H9 (cell line): Measurements from ENCODE around the gene CXCL6. TPM values are rescaled to one million over a fixed set of nuclear protein-coding genes. Genes with fewer than 3 reads are reported as not detected.

Source experiments
- DNase-seq: peaks from one replicate; pipeline ENCODE4 v3.0.0-alpha.2; 2017
- H2AFZ ChIP-seq: one replicate; pipeline ENCODE4 v1.6.1; 2013; ENCODE audit warnings: mild to moderate bottlenecking, low read length, control low read depth, moderate library complexity
- H2AK5ac ChIP-seq: 2 replicates; pipeline ENCODE4 v1.6.1; 2013; ENCODE audit warnings: low read length, control low read depth, mixed read lengths; ENCODE audit not compliant: insufficient read length
- H2BK120ac ChIP-seq: one replicate; pipeline ENCODE4 v1.6.1; 2013; ENCODE audit warnings: low read depth, mild to moderate bottlenecking, low read length, control low read depth, inconsistent platforms; ENCODE audit not compliant: poor library complexity, severe bottlenecking
- H2BK12ac ChIP-seq: 2 replicates; pipeline ENCODE4 v1.6.1; 2013; ENCODE audit warnings: low read length, control low read depth, mixed read lengths, low read depth; ENCODE audit not compliant: insufficient read length
- H2BK15ac ChIP-seq: 2 replicates; pipeline ENCODE4 v1.6.1; 2013; ENCODE audit warnings: low read depth, low read length, control low read depth
- H2BK20ac ChIP-seq: one replicate; pipeline ENCODE4 v1.6.1; 2013; ENCODE audit warnings: low read depth, mild to moderate bottlenecking, low read length, control low read depth, inconsistent platforms; ENCODE audit not compliant: poor library complexity, severe bottlenecking
- H2BK5ac ChIP-seq: 2 replicates; pipeline ENCODE4 v1.6.1; 2013; ENCODE audit warnings: low read length, control low read depth, mixed read lengths; ENCODE audit not compliant: insufficient read length
- H3K14ac ChIP-seq: 2 replicates; pipeline ENCODE4 v1.6.1; 2013; ENCODE audit warnings: low read length, control low read depth; ENCODE audit not compliant: insufficient read depth
- H3K18ac ChIP-seq: 2 replicates; pipeline ENCODE4 v1.6.1; 2013; ENCODE audit warnings: low read depth, mild to moderate bottlenecking, mixed read lengths, low read length, control low read depth; ENCODE audit not compliant: insufficient read length
- H3K23ac ChIP-seq: 2 replicates; pipeline ENCODE4 v1.6.1; 2013; ENCODE audit warnings: low read length, control low read depth, mixed read lengths, low read depth; ENCODE audit not compliant: insufficient read length
- H3K23me2 ChIP-seq: 2 replicates; pipeline ENCODE4 v1.6.1; 2013; ENCODE audit warnings: low read depth, mild to moderate bottlenecking, mixed read lengths, low read length, control low read depth; ENCODE audit not compliant: insufficient read length, poor library complexity, severe bottlenecking
- H3K27ac ChIP-seq: 2 replicates; pipeline ENCODE4 v1.5.1; 2013; ENCODE audit warnings: low read length, control low read depth, mixed read lengths, low read depth; ENCODE audit not compliant: insufficient read length
- H3K27me3 ChIP-seq: 2 replicates; pipeline ENCODE4 v1.6.1; 2013; ENCODE audit warnings: low read length, control low read depth, inconsistent platforms; ENCODE audit not compliant: insufficient read depth
- H3K4ac ChIP-seq: 2 replicates; pipeline ENCODE4 v1.6.1; 2013; ENCODE audit warnings: low read depth, mild to moderate bottlenecking, control low read depth, inconsistent platforms, low read length, moderate library complexity
- H3K4me1 ChIP-seq: 2 replicates; pipeline ENCODE4 v1.6.1; 2013; ENCODE audit warnings: low read length, control low read depth, inconsistent platforms; ENCODE audit not compliant: insufficient read depth
- H3K4me2 ChIP-seq: 2 replicates; pipeline ENCODE4 v1.6.1; 2013; ENCODE audit warnings: low read length, control low read depth, mixed read lengths; ENCODE audit not compliant: insufficient read length, insufficient read depth
- H3K56ac ChIP-seq: 2 replicates; pipeline ENCODE4 v1.6.1; 2013; ENCODE audit warnings: low read depth, mild to moderate bottlenecking, mixed read lengths, low read length, control low read depth; ENCODE audit not compliant: insufficient read length
- H3K79me1 ChIP-seq: 2 replicates; pipeline ENCODE4 v1.6.1; 2013; ENCODE audit warnings: low read depth, mild to moderate bottlenecking, moderate library complexity, low read length, control low read depth, inconsistent platforms; ENCODE audit not compliant: insufficient read depth, poor library complexity, severe bottlenecking
- H3K79me2 ChIP-seq: 2 replicates; pipeline ENCODE4 v1.6.1; 2013; ENCODE audit warnings: low read length, control low read depth, inconsistent platforms; ENCODE audit not compliant: insufficient read depth
- H3K9ac ChIP-seq: 2 replicates; pipeline ENCODE4 v1.6.1; 2013; ENCODE audit warnings: low read length, control low read depth, mixed read lengths; ENCODE audit not compliant: insufficient read length; ENCODE audit errors: extremely low read depth
- H3K9me3 ChIP-seq: one replicate; pipeline ENCODE4 v1.6.1; 2013; ENCODE audit warnings: low read depth, low read length, inconsistent platforms; ENCODE audit not compliant: control insufficient read depth
- H3T11ph ChIP-seq: one replicate; pipeline ENCODE4 v1.6.1; 2013; ENCODE audit warnings: mild to moderate bottlenecking, low read length, control low read depth, inconsistent platforms
- H4K20me1 ChIP-seq: one replicate; pipeline ENCODE4 v1.6.1; 2013; ENCODE audit not compliant: control insufficient read depth, insufficient read length, insufficient read depth
- H4K5ac ChIP-seq: 2 replicates; pipeline ENCODE4 v1.6.1; 2013; ENCODE audit warnings: low read depth, mild to moderate bottlenecking, mixed read lengths, low read length, control low read depth; ENCODE audit not compliant: insufficient read length
- H4K8ac ChIP-seq: replicated peaks from 2 replicates; pipeline ENCODE4 v1.6.1; 2013; ENCODE audit warnings: low read length, control low read depth, mixed read lengths, low read depth; ENCODE audit not compliant: insufficient read length
- H4K91ac ChIP-seq: 2 replicates; pipeline ENCODE4 v1.6.1; 2013; ENCODE audit warnings: low read depth, mild to moderate bottlenecking, moderate library complexity, mixed read lengths, low read length, control low read depth; ENCODE audit not compliant: insufficient read length
- H3K27ac Mint-ChIP-seq, 3 experiments: 2 replicates in 2 of 3; 3 replicates in 1 of 3; pipeline ENCODE4 v1.8.0; 2020 to 2021; ENCODE audit warnings: mixed read lengths in 3 of 3, mild to moderate bottlenecking in 1 of 3, moderate library complexity in 1 of 3
- H3K27me3 Mint-ChIP-seq: 2 replicates; pipeline ENCODE4 v1.8.0; 2021; ENCODE audit warnings: low read depth, mild to moderate bottlenecking, moderate library complexity, mixed read lengths
- H3K36me3 Mint-ChIP-seq, 3 experiments: 2 replicates in 2 of 3; 3 replicates in 1 of 3; pipeline ENCODE4 v1.8.0; 2020 to 2021; ENCODE audit warnings: low read depth in 3 of 3, mixed read lengths in 3 of 3; ENCODE audit not compliant: insufficient read depth in 1 of 3
- H3K4me1 Mint-ChIP-seq, 2 experiments: 2 replicates each; pipeline ENCODE4 v1.8.0; 2020; ENCODE audit warnings: mixed read lengths in 2 of 2
- H3K4me3 Mint-ChIP-seq, 2 experiments: 2 replicates in 1 of 2; 3 replicates in 1 of 2; pipeline ENCODE4 v1.8.0; 2020 to 2021; ENCODE audit warnings: mild to moderate bottlenecking in 2 of 2, mixed read lengths in 2 of 2, moderate library complexity in 1 of 2
- H3K9me3 Mint-ChIP-seq, 2 experiments: 2 replicates in 1 of 2; 3 replicates in 1 of 2; pipeline ENCODE4 v1.8.0; 2020; ENCODE audit warnings: mild to moderate bottlenecking in 2 of 2, mixed read lengths in 2 of 2, moderate library complexity in 1 of 2
- WGBS: extraction: QIAGEN DNeasy Blood & Tissue Kit; methylation state at CpG from one replicate; pipeline ENCODE4 v1.1.7; 2013; ENCODE audit warnings: missing lambda C conversion rate, low lambda C conversion rate, mixed read lengths; ENCODE audit not compliant: insufficient read length; ENCODE audit errors: extremely low coverage; 5-methylcytosine and 5-hydroxymethylcytosine counted together
- total RNA-seq: library from RNA; stranded (reverse); gene quantifications from 2 replicates; pipeline ENCODE4 v1.2.1, GENCODE V29; 2021
- TF ChIP-seq, protein P1 (sequence below): fragments of 200-600 bp; sonication (generic); conservative IDR thresholded peaks from 3 replicates; pipeline ENCODE4 v1.8.0; 2021; ENCODE audit warnings: antibody characterized with exemption, mild to moderate bottlenecking

The CXCL6 gene
- total RNA-seq, 1 experiment from 2014 or later = 0.85 TPM

DNA sequence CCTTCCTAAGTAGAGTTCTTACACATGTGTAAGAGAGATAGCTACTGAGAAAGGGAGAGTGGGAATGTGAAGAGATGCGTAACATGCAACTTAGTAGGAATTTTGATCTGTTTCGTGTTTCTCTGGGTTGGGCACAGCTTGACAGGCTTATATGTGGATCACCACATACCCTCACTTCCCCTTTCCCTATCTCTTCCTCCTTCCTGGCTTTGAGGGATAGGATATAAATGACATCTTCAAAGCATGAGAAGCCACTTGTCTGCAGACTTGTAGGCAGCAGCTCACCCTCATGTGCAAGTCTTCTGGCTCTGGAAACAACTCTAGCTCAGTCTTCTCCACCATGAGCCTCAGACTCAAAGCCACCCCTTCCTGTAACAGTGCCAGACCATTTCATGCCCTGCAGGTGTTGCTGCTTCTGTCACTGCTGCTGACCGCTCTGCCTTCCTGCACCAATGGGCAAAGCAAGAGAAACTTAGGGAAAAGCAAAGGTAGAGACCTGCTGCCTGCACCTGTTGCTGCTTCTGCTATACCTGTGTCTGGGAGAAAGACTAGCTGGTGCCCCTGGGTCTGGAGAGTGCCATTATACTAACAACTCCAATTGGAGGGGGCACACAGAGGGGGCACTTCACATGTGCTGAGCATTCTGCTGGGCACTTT, 11.2 kb downstream of the CXCL6 start:
- Histone ChIP-seq H2AK5ac (no peak overlapping the region), H2BK120ac (no peak overlapping the region), H3K18ac (no peak overlapping the region), H3K27me3 (no peaks in the 10 kb centered on the region), H2BK12ac (no peak overlapping the region), H2AFZ (no peak overlapping the region), H3K9ac (no peak overlapping the region), H4K91ac (no peak overlapping the region), H3K27ac (no peak overlapping the region), H3K23ac (no peak overlapping the region), H2BK5ac (no peak overlapping the region), H3K14ac (no peak overlapping the region; the same call in 1 of the 2 replicates), H3K23me2 (no peaks in the 10 kb centered on the region), H2BK20ac (no peak overlapping the region), H3T11ph (no peak overlapping the region), H3K79me2 (no peaks in the 10 kb centered on the region), H2BK15ac (no peak overlapping the region), H4K20me1 (no peaks in the 10 kb centered on the region), H3K4me2 (no peak overlapping the region), H3K56ac (no peak overlapping the region), H3K9me3 (no peaks in the 10 kb centered on the region), H4K8ac (no peak overlapping the region), H3K4me1 (peaks cover 2% of the 10 kb centered on the region; the same call in 1 of the 2 replicates), H3K79me1 (no peaks in the 10 kb centered on the region), H4K5ac (no peak overlapping the region), H3K4ac (no peak overlapping the region)
- Mint-ChIP-seq H3K27me3 (peaks cover 5% of the 10 kb centered on the region), H3K27ac (no peak overlapping the region), H3K4me1 (peaks cover 8 to 14% of the 10 kb centered on the region in 2 experiments), H3K36me3 (no peaks in the 10 kb centered on the region), H3K9me3 (no peaks in the 10 kb centered on the region), H3K4me3 (no peak overlapping the region)
- no peak for DNase-seq
- no CpG with 5 or more reads among the region's 3 CpGs for WGBS
- TF ChIP-seq, protein P1, sequence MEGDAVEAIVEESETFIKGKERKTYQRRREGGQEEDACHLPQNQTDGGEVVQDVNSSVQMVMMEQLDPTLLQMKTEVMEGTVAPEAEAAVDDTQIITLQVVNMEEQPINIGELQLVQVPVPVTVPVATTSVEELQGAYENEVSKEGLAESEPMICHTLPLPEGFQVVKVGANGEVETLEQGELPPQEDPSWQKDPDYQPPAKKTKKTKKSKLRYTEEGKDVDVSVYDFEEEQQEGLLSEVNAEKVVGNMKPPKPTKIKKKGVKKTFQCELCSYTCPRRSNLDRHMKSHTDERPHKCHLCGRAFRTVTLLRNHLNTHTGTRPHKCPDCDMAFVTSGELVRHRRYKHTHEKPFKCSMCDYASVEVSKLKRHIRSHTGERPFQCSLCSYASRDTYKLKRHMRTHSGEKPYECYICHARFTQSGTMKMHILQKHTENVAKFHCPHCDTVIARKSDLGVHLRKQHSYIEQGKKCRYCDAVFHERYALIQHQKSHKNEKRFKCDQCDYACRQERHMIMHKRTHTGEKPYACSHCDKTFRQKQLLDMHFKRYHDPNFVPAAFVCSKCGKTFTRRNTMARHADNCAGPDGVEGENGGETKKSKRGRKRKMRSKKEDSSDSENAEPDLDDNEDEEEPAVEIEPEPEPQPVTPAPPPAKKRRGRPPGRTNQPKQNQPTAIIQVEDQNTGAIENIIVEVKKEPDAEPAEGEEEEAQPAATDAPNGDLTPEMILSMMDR = no peak
